Measurements from ENCODE around the gene SRCIN1. TPM values are rescaled to one million over a fixed set of nuclear protein-coding genes. Genes with fewer than 3 reads are reported as not detected.
"Not testable (repeated sequence)": the region's sequence is repeated elsewhere in the genome, so short reads cannot be mapped to it uniquely, and the experiment has no call there.

Gene SRCIN1
- total RNA-seq, 1 donor from 2014 or later: 0.59 TPM

DNA sequence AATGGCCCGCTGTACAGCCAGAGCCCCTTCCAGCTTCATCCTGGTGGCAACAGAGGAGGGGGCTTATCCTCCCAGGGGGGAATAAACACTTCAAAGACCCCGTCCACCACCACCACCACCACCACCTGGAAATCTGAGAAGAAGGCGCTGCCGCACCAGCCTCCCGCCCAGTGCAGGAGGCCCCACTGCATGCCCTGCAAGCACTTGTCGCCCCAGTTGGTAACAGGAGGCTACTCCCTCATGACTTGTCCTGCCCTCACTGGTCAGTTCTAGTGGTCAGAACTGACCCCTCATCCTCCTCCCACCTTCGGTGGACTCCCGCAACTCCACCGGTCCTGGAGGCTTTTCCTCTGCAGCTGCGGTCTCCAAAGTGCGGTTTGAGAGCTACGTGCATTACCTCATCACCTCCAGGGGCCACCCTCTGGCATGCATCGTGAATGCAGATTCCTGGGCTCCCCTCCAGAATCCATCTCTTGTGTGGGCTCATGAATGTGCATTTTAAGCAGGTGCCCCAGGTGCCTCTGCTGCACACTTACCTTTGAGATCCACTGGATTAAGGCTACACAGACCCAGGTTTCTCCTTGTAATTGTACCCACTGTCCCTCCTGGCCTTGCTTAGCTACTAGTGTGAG is 71.8 kb downstream of the SRCIN1 start:
- H3K36me3 Mint-ChIP-seq (ENCODE audit: low read depth, unreplicated experiment): no peaks in the 10 kb centered on the region
- no peak overlapping the region for H3K4me3 Mint-ChIP-seq (ENCODE audit: unreplicated experiment)
- H3K4me1 Mint-ChIP-seq (ENCODE audit: unreplicated experiment): no peaks in the 10 kb centered on the region
- H3K27ac Mint-ChIP-seq (ENCODE audit: unreplicated experiment): no peak overlapping the region
- DNase-seq (ENCODE audit: low spot score): no peak
- H3K9me3 Mint-ChIP-seq (ENCODE audit: unreplicated experiment): no peaks in the 10 kb centered on the region
- peaks cover 10% of the 10 kb centered on the region for H3K27me3 Mint-ChIP-seq (ENCODE audit: unreplicated experiment)
- TF ChIP-seq, protein P1, sequence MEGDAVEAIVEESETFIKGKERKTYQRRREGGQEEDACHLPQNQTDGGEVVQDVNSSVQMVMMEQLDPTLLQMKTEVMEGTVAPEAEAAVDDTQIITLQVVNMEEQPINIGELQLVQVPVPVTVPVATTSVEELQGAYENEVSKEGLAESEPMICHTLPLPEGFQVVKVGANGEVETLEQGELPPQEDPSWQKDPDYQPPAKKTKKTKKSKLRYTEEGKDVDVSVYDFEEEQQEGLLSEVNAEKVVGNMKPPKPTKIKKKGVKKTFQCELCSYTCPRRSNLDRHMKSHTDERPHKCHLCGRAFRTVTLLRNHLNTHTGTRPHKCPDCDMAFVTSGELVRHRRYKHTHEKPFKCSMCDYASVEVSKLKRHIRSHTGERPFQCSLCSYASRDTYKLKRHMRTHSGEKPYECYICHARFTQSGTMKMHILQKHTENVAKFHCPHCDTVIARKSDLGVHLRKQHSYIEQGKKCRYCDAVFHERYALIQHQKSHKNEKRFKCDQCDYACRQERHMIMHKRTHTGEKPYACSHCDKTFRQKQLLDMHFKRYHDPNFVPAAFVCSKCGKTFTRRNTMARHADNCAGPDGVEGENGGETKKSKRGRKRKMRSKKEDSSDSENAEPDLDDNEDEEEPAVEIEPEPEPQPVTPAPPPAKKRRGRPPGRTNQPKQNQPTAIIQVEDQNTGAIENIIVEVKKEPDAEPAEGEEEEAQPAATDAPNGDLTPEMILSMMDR (IDR thresholded peaks at IDR 0.05; ENCODE audit: unreplicated experiment): no peak

DNA sequence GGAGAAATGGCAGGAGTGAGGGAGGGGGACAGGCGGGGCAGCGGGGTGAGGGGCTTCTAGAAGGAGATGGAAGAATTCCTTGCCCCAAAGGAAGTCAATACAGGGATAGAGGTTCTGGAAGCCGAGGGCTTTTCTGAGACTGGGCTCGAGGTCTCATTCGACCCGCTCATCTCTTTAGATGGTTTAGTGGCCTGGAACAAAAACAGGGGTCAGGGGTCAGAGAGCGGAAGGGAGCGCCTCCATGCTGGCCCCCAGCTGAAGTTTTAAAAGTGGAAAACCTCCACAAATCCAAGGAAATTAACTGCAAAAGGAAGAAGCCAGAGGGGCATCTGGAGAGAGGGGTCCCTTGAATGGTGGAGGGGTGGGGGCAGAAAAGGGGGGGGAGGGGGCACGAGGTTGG is 72.5 kb downstream of the SRCIN1 start:
- H3K27ac Mint-ChIP-seq (ENCODE audit: unreplicated experiment): no peak overlapping the region
- DNase-seq (ENCODE audit: low spot score): no peak
- no peaks in the 10 kb centered on the region for H3K4me1 Mint-ChIP-seq (ENCODE audit: unreplicated experiment)
- no peaks in the 10 kb centered on the region for H3K36me3 Mint-ChIP-seq (ENCODE audit: low read depth, unreplicated experiment)
- TF ChIP-seq, protein P1 (IDR thresholded peaks at IDR 0.05; ENCODE audit: unreplicated experiment): no peak
- H3K4me3 Mint-ChIP-seq (ENCODE audit: unreplicated experiment): no peak overlapping the region
- peaks cover 12% of the 10 kb centered on the region for H3K27me3 Mint-ChIP-seq (ENCODE audit: unreplicated experiment)
- no peaks in the 10 kb centered on the region for H3K9me3 Mint-ChIP-seq (ENCODE audit: unreplicated experiment)

DNA sequence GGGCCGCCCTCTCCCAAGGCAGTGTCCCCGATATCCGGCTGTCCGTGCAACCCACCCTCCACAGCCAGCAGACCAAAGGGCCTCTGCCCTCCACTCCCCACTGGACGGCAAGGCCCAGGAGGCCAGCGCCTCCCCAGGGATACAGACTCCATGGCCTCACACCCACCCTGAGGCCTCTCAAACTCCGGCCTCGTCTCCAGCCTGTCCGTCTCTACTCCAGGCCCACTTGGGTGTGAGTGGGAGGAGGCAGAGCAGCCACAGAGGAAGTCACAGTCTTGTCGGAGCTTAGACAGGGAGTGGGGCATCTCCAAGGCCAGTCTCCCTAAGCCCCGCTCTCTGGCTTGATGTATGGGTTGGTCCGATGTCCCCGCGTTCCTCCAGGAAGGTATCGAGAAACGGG is 73.3 kb downstream of the SRCIN1 start:
- Mint-ChIP-seq H3K9me3 (ENCODE audit: unreplicated experiment) (no peaks in the 10 kb centered on the region), H3K4me3 (ENCODE audit: unreplicated experiment) (no peak overlapping the region), H3K27ac (ENCODE audit: unreplicated experiment) (no peak overlapping the region), H3K4me1 (ENCODE audit: unreplicated experiment) (no peaks in the 10 kb centered on the region), H3K36me3 (ENCODE audit: low read depth, unreplicated experiment) (no peaks in the 10 kb centered on the region), H3K27me3 (ENCODE audit: unreplicated experiment) (peaks cover 16% of the 10 kb centered on the region)
- DNase-seq (ENCODE audit: low spot score): no peak
- TF ChIP-seq, protein P1 (IDR thresholded peaks at IDR 0.05; ENCODE audit: unreplicated experiment): no peak

DNA sequence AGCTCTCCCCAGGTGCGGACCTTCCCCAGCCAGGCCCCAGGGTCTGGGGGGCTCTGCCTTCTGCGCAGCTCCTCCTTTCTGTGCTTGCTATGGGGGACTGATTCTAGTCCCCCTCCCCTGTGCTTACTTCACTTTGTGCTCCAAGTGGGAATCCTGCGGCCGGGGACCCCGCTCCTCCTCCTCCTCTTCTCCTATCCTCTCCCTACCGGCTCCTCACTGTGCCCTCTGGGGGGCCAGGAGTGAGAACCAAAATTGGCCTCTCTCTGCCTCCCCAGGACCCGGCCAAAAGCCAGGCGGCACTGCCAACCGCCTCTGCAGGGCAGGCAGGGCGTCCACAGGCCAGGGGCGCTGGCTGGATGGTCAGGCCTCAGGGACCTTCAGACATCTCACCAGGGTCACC is 74.0 kb downstream of the SRCIN1 start:
- H3K4me3 Mint-ChIP-seq (ENCODE audit: unreplicated experiment); DNase-seq (ENCODE audit: low spot score); H3K36me3 Mint-ChIP-seq (ENCODE audit: low read depth, unreplicated experiment); H3K9me3 Mint-ChIP-seq (ENCODE audit: unreplicated experiment); H3K27ac Mint-ChIP-seq (ENCODE audit: unreplicated experiment); H3K4me1 Mint-ChIP-seq (ENCODE audit: unreplicated experiment): not testable (repeated sequence)
- H3K27me3 Mint-ChIP-seq (ENCODE audit: unreplicated experiment): peaks cover 16% of the 10 kb centered on the region

DNA sequence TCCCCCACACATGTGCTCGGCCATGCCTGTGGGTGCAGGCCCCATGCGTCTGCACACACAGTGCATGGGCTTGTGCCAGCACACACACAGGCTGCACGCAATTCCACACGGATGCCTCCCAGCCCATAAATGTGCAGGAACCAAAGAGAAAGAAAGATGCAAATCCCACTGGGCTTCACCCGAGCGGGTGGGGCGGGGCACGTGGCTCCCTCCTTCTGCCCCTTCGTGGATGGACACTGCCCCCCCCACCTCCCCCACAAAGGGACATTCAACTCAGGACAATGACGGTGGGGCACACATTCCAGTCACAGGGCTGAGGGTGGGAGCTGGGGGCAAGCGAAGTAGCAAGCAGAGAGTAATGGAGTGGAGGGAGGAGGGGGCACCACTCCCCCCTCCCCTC is 74.9 kb downstream of the SRCIN1 start:
- peaks cover 16% of the 10 kb centered on the region for H3K27me3 Mint-ChIP-seq (ENCODE audit: unreplicated experiment)
- not testable (repeated sequence) for H3K9me3 Mint-ChIP-seq (ENCODE audit: unreplicated experiment); H3K4me1 Mint-ChIP-seq (ENCODE audit: unreplicated experiment); H3K4me3 Mint-ChIP-seq (ENCODE audit: unreplicated experiment); DNase-seq (ENCODE audit: low spot score); H3K36me3 Mint-ChIP-seq (ENCODE audit: low read depth, unreplicated experiment); H3K27ac Mint-ChIP-seq (ENCODE audit: unreplicated experiment)

DNA sequence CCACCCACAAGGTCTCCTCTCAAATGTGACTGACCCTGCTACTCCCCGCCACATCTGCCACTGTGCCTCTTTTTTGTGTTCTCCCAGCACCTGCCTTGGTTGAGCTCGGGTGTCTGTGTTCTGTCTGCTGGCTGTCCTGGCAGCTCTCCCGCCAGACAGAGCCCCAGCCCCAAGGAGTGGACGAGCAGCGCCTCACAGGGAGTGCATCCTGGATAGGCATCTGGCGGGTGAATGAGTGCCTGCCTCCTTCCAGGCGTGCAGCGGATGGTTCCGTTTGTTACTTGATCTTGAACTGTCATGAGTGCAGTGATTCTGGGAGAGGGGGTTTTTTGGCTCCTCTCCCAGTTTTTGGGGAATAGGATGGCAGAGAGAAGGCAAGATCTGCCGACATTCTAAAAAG is 77.6 kb downstream of the SRCIN1 start:
- not testable (repeated sequence) for DNase-seq (ENCODE audit: low spot score); H3K4me1 Mint-ChIP-seq (ENCODE audit: unreplicated experiment); H3K36me3 Mint-ChIP-seq (ENCODE audit: low read depth, unreplicated experiment); H3K9me3 Mint-ChIP-seq (ENCODE audit: unreplicated experiment); H3K4me3 Mint-ChIP-seq (ENCODE audit: unreplicated experiment); H3K27ac Mint-ChIP-seq (ENCODE audit: unreplicated experiment)
- H3K27me3 Mint-ChIP-seq (ENCODE audit: unreplicated experiment): peaks cover 17% of the 10 kb centered on the region

DNA sequence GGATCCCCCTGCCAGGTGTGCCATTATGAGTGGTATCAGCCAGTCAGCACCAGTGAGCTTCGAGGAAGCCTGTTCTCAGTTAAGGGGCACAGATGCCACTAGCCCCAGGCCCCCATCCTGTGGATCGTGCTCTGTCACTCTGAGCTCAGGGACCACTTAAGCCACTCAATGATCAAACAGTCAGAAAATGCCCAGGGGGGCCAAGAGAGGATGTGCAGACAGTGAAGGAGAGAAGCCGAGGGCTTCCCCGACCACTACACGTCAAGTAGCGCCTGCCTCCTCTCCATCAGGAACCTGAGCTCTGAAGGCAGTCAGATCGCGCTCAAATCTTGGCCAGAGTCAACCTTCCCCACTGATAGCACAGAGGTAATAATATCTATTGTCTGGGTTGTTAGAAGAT is 79.2 kb downstream of the SRCIN1 start:
- not testable (repeated sequence) for H3K4me3 Mint-ChIP-seq (ENCODE audit: unreplicated experiment); DNase-seq (ENCODE audit: low spot score); H3K36me3 Mint-ChIP-seq (ENCODE audit: low read depth, unreplicated experiment); H3K4me1 Mint-ChIP-seq (ENCODE audit: unreplicated experiment); H3K27ac Mint-ChIP-seq (ENCODE audit: unreplicated experiment); H3K9me3 Mint-ChIP-seq (ENCODE audit: unreplicated experiment)
- H3K27me3 Mint-ChIP-seq (ENCODE audit: unreplicated experiment): peaks cover 13% of the 10 kb centered on the region

All from endothelial cell (in vitro differentiated cells).